Retinal pigment epithelial cell (primary cell): ENCODE data around the gene TRIM46.
A peak's percentile ranks its signal among the peaks of the same experiment; 100 is the strongest.
"Not testable (repeated sequence)": the region's sequence is repeated elsewhere in the genome, so short reads cannot be mapped to it uniquely, and the experiment has no call there.

Experiments used
- DNase-seq: peaks from one replicate; pipeline ENCODE4 v3.0.0-alpha.2; 2010; ENCODE audit warnings: low read depth
- H3K4me3 ChIP-seq: 2 replicates; pipeline ENCODE4 v1.5.1; 2011; ENCODE audit warnings: mild to moderate bottlenecking, low read length, control low read depth, moderate library complexity
- TF ChIP-seq, protein P1 (sequence below): conservative IDR thresholded peaks from 2 replicates; pipeline ENCODE4 v1.5.1; 2011; ENCODE audit warnings: low read depth, low read length, control low read depth, inconsistent platforms

The TRIM46 gene

DNA sequence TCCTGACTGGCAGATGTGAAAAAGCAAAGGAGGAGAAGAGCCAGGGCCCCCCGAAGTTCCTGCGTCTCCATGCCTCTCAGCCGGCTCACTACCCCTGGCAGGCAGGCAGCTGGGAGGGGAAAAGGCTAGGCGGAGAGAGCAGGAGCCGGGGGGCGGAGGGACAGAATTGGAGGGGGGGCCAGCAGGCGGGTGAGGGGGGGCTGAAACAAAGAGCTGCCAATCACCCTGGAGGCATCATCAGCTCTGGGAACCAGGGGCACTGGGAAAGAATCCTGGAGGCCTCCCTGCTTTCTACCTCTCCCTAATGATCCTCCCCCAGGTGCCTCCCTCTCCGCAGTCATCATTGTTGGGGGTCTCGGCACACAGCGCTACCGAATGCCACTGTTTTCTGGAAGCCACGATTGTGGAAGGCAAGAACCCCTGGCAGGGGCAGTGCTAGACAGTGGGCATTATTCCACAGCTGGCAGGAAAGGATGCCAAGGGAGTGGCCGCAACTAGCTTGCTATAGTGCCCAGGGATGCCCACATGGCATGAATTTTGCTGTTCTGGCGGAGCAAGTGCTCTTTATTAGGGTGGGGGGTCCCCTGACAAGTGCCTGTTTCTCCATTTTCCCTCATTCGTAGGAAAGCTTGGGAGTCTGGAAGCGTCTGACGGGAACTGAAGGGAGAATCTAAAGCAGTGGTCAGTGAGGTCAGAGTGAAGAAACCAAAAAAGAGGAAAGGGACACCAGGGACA lies 34.3 kb downstream of the TRIM46 start, which contains the start of gene THBS3:
TSS of gene THBS3 (minus strand) at position 92 of the 735 bp plus-strand sequence. CDS start at position 71, 21 bp downstream.
- TF ChIP-seq, protein P1, sequence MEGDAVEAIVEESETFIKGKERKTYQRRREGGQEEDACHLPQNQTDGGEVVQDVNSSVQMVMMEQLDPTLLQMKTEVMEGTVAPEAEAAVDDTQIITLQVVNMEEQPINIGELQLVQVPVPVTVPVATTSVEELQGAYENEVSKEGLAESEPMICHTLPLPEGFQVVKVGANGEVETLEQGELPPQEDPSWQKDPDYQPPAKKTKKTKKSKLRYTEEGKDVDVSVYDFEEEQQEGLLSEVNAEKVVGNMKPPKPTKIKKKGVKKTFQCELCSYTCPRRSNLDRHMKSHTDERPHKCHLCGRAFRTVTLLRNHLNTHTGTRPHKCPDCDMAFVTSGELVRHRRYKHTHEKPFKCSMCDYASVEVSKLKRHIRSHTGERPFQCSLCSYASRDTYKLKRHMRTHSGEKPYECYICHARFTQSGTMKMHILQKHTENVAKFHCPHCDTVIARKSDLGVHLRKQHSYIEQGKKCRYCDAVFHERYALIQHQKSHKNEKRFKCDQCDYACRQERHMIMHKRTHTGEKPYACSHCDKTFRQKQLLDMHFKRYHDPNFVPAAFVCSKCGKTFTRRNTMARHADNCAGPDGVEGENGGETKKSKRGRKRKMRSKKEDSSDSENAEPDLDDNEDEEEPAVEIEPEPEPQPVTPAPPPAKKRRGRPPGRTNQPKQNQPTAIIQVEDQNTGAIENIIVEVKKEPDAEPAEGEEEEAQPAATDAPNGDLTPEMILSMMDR: no peak
- no peak for DNase-seq
- H3K4me3 ChIP-seq: peak within 1 kb of the TSS; percentile 91

- TF ChIP-seq, protein P1: no peak
- H3K4me3 ChIP-seq: peak within 1 kb of the TSS; percentile 91
- no peak for DNase-seq
Observed at GRCh38 chr1:155208541-155209311, 35.1 kb downstream of the TRIM46 start, which contains the start of gene MTX1. MTX1 (plus strand) TSS chr1:155208695; CDS start chr1:155208805, 110 bp downstream.

- TF ChIP-seq, protein P1: no peak
- H3K4me3 ChIP-seq: peak overlapping the region; percentile 91
- DNase-seq: no peak
Observed at GRCh38 chr1:155209312-155209721, 35.7 kb downstream of the TRIM46 start.

GRCh38 chr1:155210314-155211104 lies 36.9 kb downstream of the TRIM46 start:
- no peak for DNase-seq
- no peak overlapping the region for H3K4me3 ChIP-seq
- TF ChIP-seq, protein P1: no peak

DNA sequence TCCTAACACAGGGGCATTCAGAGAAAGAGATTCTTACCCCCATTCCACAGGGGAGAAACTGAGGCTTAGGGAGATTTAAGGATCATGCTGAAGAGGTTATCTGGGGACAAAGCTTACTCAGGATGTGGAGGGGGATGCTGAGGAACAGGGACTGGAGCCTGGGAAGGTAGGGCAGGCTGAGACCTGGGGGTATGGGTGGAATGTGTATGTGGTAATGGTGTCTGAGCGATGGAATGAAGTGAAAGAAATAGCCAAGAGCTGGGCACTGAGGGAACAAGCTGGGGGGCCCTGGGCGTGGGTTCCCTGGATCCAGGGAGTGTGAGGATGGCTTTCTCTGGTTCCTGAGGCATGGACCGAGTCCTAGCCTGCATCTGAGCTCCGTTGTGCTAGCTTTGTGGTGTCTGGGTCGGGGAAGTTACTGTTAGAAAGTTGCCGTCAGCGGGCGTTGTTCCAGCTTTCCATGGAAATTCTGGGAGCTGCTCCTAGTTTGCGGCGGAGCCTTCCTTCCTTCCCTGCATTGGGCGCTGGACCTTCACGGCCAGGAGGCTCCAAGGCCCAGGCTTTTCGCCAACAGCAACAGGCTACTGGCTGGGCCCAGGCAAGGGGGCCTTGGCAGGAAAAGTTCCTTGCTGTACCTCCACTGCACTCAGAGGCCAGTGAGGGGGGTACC lies 37.9 kb downstream of the TRIM46 start:
- DNase-seq, H3K4me3 ChIP-seq: not testable (repeated sequence)

DNA sequence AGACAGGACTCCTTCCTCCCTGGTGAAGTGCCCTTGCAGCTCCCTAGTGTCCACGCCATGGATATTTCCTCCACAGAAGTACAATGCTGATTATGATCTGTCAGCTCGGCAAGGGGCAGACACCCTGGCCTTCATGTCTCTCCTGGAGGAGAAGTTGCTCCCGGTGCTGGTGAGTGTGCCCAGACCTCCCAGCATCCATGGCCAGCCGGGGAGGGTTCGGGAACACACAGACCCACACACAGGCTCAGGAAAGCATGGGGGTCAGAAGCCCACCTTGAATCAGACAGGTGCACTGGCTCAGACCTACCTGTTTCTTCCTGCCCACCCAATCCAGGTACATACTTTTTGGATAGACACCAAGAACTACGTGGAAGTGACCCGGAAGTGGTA lies 38.4 kb downstream of the TRIM46 start:
- not testable (repeated sequence) for DNase-seq

GRCh38 chr1:155214702-155215101 lies 41.1 kb downstream of the TRIM46 start:
- DNase-seq, H3K4me3 ChIP-seq: not testable (repeated sequence)

More for the DNA sequence above, 38.4 kb downstream of the TRIM46 start:
- H3K4me3 ChIP-seq: not testable (repeated sequence)
